IgD-negative memory B cell (primary cell): ENCODE measurements around the gene DNAAF1. TPM values are rescaled to one million over a fixed set of nuclear protein-coding genes. Genes with fewer than 3 reads are reported as not detected.

Experiments
- H3K27ac Mint-ChIP-seq, 3 donors: one replicate each; pipeline ENCODE4 v1.8.0; 2020 to 2022; ENCODE audit warnings: mild to moderate bottlenecking in 3 of 3, mixed read lengths in 3 of 3, moderate library complexity in 1 of 3
- H3K27me3 Mint-ChIP-seq: one replicate; pipeline ENCODE4 v1.8.0; 2021; ENCODE audit warnings: mixed read lengths
- H3K36me3 Mint-ChIP-seq: one replicate; pipeline ENCODE4 v1.8.0; 2020; ENCODE audit warnings: mild to moderate bottlenecking, mixed read lengths
- H3K4me1 Mint-ChIP-seq, 3 donors: one replicate each; pipeline ENCODE4 v1.8.0; 2020 to 2022; ENCODE audit warnings: mixed read lengths in 3 of 3, mild to moderate bottlenecking in 1 of 3
- H3K4me3 Mint-ChIP-seq, 4 donors: one replicate each; pipeline ENCODE4 v1.8.0; 2020 to 2022; ENCODE audit warnings: mild to moderate bottlenecking in 4 of 4, mixed read lengths in 4 of 4, moderate library complexity in 3 of 4
- H3K9me3 Mint-ChIP-seq, 3 donors: one replicate each; pipeline ENCODE4 v1.8.0; 2020 to 2021; ENCODE audit warnings: mixed read lengths in 3 of 3, mild to moderate bottlenecking in 1 of 3
- polyA plus RNA-seq: library from polyadenylated mRNA; unstranded; fragments of 300-500 nt; fragmentation: Illumina TruSeq; gene quantifications from one replicate; pipeline ENCODE4 v1.2.3, GENCODE V29; 2021

DNAAF1 gene
- polyA plus RNA-seq, 1 donor from 2014 or later, result not detected

GRCh38 chr16:84161037-84161436, 15.9 kb downstream of the DNAAF1 start:
- peaks cover 27% of the 10 kb centered on the region for H3K27me3 Mint-ChIP-seq
- H3K9me3 Mint-ChIP-seq, result no peaks in the 10 kb centered on the region
- no peaks in the 10 kb centered on the region for H3K36me3 Mint-ChIP-seq
- H3K27ac Mint-ChIP-seq, result no peak overlapping the region
- no peaks in the 10 kb centered on the region for H3K4me1 Mint-ChIP-seq
- peak overlapping the region in 1 of 4 donors; percentile 34 for H3K4me3 Mint-ChIP-seq

GRCh38 chr16:84161801-84162200, 16.7 kb downstream of the DNAAF1 start:
- H3K36me3 Mint-ChIP-seq, result no peaks in the 10 kb centered on the region
- H3K4me3 Mint-ChIP-seq, result no peak overlapping the region
- H3K4me1 Mint-ChIP-seq, result no peaks in the 10 kb centered on the region
- peaks cover 30% of the 10 kb centered on the region for H3K27me3 Mint-ChIP-seq
- H3K9me3 Mint-ChIP-seq, result no peaks in the 10 kb centered on the region
- H3K27ac Mint-ChIP-seq, result no peak overlapping the region

- Mint-ChIP-seq H3K4me3 (no peak overlapping the region), H3K36me3 (no peaks in the 10 kb centered on the region), H3K27ac (no peak overlapping the region), H3K27me3 (peaks cover 22% of the 10 kb centered on the region), H3K9me3 (no peaks in the 10 kb centered on the region), H3K4me1 (no peaks in the 10 kb centered on the region)
These were observed 20.6 kb downstream of the DNAAF1 start for GRCh38 chr16:84165746-84166145.

- no peaks in the 10 kb centered on the region for H3K4me1 Mint-ChIP-seq
- no peaks in the 10 kb centered on the region for H3K36me3 Mint-ChIP-seq
- peak overlapping the region in 1 of 3 donors; percentile 19 for H3K27ac Mint-ChIP-seq
- no peak overlapping the region for H3K4me3 Mint-ChIP-seq
- H3K9me3 Mint-ChIP-seq, result no peaks in the 10 kb centered on the region
- peaks cover 17% of the 10 kb centered on the region for H3K27me3 Mint-ChIP-seq
These were observed 21.9 kb downstream of the DNAAF1 start for GRCh38 chr16:84166796-84167695.

- Mint-ChIP-seq H3K27me3 (peaks cover 12% of the 10 kb centered on the region), H3K9me3 (no peaks in the 10 kb centered on the region), H3K36me3 (no peaks in the 10 kb centered on the region), H3K27ac (no peak overlapping the region), H3K4me3 (no peak overlapping the region), H3K4me1 (no peaks in the 10 kb centered on the region)
These were observed 24.7 kb downstream of the DNAAF1 start for GRCh38 chr16:84169765-84170310.

GRCh38 chr16:84174396-84174795, 29.3 kb downstream of the DNAAF1 start:
- Mint-ChIP-seq H3K9me3 (no peaks in the 10 kb centered on the region), H3K27ac (no peak overlapping the region), H3K27me3 (peaks cover 1% of the 10 kb centered on the region), H3K36me3 (no peaks in the 10 kb centered on the region), H3K4me1 (peaks cover 3 to 5% (median 4%) of the 10 kb centered on the region in 3 donors), H3K4me3 (no peak overlapping the region)

GRCh38 chr16:84175350-84176081, 30.4 kb downstream of the DNAAF1 start:
- peak overlapping the region in 2 of 4 donors; percentile 36 to 70 for H3K4me3 Mint-ChIP-seq
- H3K27ac Mint-ChIP-seq, result no peak overlapping the region
- no peaks in the 10 kb centered on the region for H3K36me3 Mint-ChIP-seq
- no peaks in the 10 kb centered on the region for H3K27me3 Mint-ChIP-seq
- peaks cover 3 to 5% (median 4%) of the 10 kb centered on the region in 3 donors for H3K4me1 Mint-ChIP-seq
- H3K9me3 Mint-ChIP-seq, result no peaks in the 10 kb centered on the region

GRCh38 chr16:84176192-84177053, 31.3 kb downstream of the DNAAF1 start:
- no peak overlapping the region for H3K4me3 Mint-ChIP-seq
- no peaks in the 10 kb centered on the region for H3K9me3 Mint-ChIP-seq
- no peaks in the 10 kb centered on the region for H3K36me3 Mint-ChIP-seq
- H3K27me3 Mint-ChIP-seq, result no peaks in the 10 kb centered on the region
- H3K4me1 Mint-ChIP-seq, result peaks cover 3 to 5% (median 4%) of the 10 kb centered on the region in 3 donors
- no peak overlapping the region for H3K27ac Mint-ChIP-seq

- peak overlapping the region in 1 of 4 donors; percentile 26 for H3K4me3 Mint-ChIP-seq
- H3K36me3 Mint-ChIP-seq, result peaks cover 1% of the 10 kb centered on the region
- H3K27ac Mint-ChIP-seq, result peak overlapping the region in 1 of 3 donors; percentile 64
- peaks cover 3 to 5% (median 4%) of the 10 kb centered on the region in 3 donors for H3K4me1 Mint-ChIP-seq
- no peaks in the 10 kb centered on the region for H3K9me3 Mint-ChIP-seq
- no peaks in the 10 kb centered on the region for H3K27me3 Mint-ChIP-seq
These were observed 32.6 kb downstream of the DNAAF1 start for GRCh38 chr16:84177741-84178073.

- H3K9me3 Mint-ChIP-seq, result no peaks in the 10 kb centered on the region
- H3K4me1 Mint-ChIP-seq, result peaks cover 3 to 5% (median 4%) of the 10 kb centered on the region in 3 donors
- H3K4me3 Mint-ChIP-seq, result peak overlapping the region in 1 of 4 donors; percentile 26
- no peaks in the 10 kb centered on the region for H3K27me3 Mint-ChIP-seq
- peaks cover 3% of the 10 kb centered on the region for H3K36me3 Mint-ChIP-seq
- peak overlapping the region in 1 of 3 donors; percentile 64 for H3K27ac Mint-ChIP-seq
These were observed 33.1 kb downstream of the DNAAF1 start for GRCh38 chr16:84178146-84178765.

GRCh38 chr16:84178892-84179611, 33.9 kb downstream of the DNAAF1 start:
- H3K4me1 Mint-ChIP-seq, result peaks cover 3 to 5% (median 4%) of the 10 kb centered on the region in 3 donors
- H3K4me3 Mint-ChIP-seq, result no peak overlapping the region
- H3K36me3 Mint-ChIP-seq, result peaks cover 3% of the 10 kb centered on the region
- H3K9me3 Mint-ChIP-seq, result no peaks in the 10 kb centered on the region
- H3K27me3 Mint-ChIP-seq, result no peaks in the 10 kb centered on the region
- no peak overlapping the region for H3K27ac Mint-ChIP-seq

GRCh38 chr16:84179612-84180320, 34.7 kb downstream of the DNAAF1 start:
- Mint-ChIP-seq H3K27me3 (no peaks in the 10 kb centered on the region), H3K36me3 (peaks cover 3% of the 10 kb centered on the region), H3K9me3 (no peaks in the 10 kb centered on the region), H3K27ac (no peak overlapping the region), H3K4me3 (no peak overlapping the region), H3K4me1 (peaks cover 5 to 8% (median 6%) of the 10 kb centered on the region in 3 donors)

GRCh38 chr16:84180519-84181140, 35.5 kb downstream of the DNAAF1 start:
- Mint-ChIP-seq H3K27ac (no peak overlapping the region), H3K36me3 (peaks cover 3% of the 10 kb centered on the region), H3K4me1 (peaks cover 0 to 7% (median 5%) of the 10 kb centered on the region in 3 donors), H3K9me3 (no peaks in the 10 kb centered on the region), H3K4me3 (no peak overlapping the region), H3K27me3 (no peaks in the 10 kb centered on the region)
